Erythroblast (primary cell): ENCODE data around the gene VPS72.

ENCODE experiments used
- GATA1 ChIP-seq: IDR thresholded peaks from 2 replicates; pipeline ENCODE4 v1.6.1; 2011; ENCODE audit warnings: low read depth, mild to moderate bottlenecking, control low read depth, low read length, moderate library complexity
- POLR2A ChIP-seq: IDR thresholded peaks from 2 replicates; pipeline ENCODE4 v1.6.1; 2011; ENCODE audit warnings: mild to moderate bottlenecking, low read length

- TF ChIP-seq POLR2A (no peak), GATA1 (no peak)
These were observed 61.2 kb downstream of the VPS72 start for GRCh38 chr1:151128800-151129199.
